ENCODE data around the gene VSIG10. TPM values are rescaled to one million over a fixed set of nuclear protein-coding genes. Genes with fewer than 3 reads are reported as not detected.
A peak's percentile ranks its signal among the peaks of the same experiment; 100 is the strongest.

VSIG10 gene
- total and polyA plus RNA-seq, 2 of the 13 experiments (the other 11 are each of a cell fraction or from before 2014, with no cell fraction given) = 25.6 to 42.5 TPM

- TF ChIP-seq FOXP4 (CRISPR knock-in tag; IDR thresholded peaks at IDR 0.05) (no peak), ZNF275 (CRISPR knock-in tag; IDR thresholded peaks at IDR 0.05; ENCODE audit: borderline replicate concordance) (no peak), NR2F2 (IDR thresholded peaks at IDR 0.05; ENCODE audit: borderline replicate concordance, low read depth) (0 out of 2 replicates have a peak, but pooled peaks have one; percentile 27), ZNF589 (CRISPR knock-in tag; conservative IDR thresholded peaks at IDR 0.05) (peak; percentile 7; the same call in 1 of the 2 replicates), NR2F6 (IDR thresholded peaks at IDR 0.05) (peak; percentile 45; the same call in 1 of the 2 replicates), NR2F6 (CRISPR knock-in tag; IDR thresholded peaks at IDR 0.05) (peak; percentile 49; the same call in 1 of the 2 replicates), BCL3 (CRISPR knock-in tag; IDR thresholded peaks at IDR 0.05) (0 out of 2 replicates have a peak, but pooled peaks have one; percentile 2), ZFP37 (CRISPR knock-in tag; IDR thresholded peaks at IDR 0.05; ENCODE audit: borderline replicate concordance) (0 out of 2 replicates have a peak, but pooled peaks have one; percentile 26), ARNTL (CRISPR knock-in tag; IDR thresholded peaks at IDR 0.05) (0 out of 2 replicates have a peak, but pooled peaks have one; percentile 27), RARA (CRISPR knock-in tag; IDR thresholded peaks at IDR 0.05) (peak; percentile 56)
- TF ChIP-seq, protein P1, sequence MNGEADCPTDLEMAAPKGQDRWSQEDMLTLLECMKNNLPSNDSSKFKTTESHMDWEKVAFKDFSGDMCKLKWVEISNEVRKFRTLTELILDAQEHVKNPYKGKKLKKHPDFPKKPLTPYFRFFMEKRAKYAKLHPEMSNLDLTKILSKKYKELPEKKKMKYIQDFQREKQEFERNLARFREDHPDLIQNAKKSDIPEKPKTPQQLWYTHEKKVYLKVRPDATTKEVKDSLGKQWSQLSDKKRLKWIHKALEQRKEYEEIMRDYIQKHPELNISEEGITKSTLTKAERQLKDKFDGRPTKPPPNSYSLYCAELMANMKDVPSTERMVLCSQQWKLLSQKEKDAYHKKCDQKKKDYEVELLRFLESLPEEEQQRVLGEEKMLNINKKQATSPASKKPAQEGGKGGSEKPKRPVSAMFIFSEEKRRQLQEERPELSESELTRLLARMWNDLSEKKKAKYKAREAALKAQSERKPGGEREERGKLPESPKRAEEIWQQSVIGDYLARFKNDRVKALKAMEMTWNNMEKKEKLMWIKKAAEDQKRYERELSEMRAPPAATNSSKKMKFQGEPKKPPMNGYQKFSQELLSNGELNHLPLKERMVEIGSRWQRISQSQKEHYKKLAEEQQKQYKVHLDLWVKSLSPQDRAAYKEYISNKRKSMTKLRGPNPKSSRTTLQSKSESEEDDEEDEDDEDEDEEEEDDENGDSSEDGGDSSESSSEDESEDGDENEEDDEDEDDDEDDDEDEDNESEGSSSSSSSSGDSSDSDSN (CRISPR knock-in tag; IDR thresholded peaks at IDR 0.05) = no peak
- TF ChIP-seq, protein P2, sequence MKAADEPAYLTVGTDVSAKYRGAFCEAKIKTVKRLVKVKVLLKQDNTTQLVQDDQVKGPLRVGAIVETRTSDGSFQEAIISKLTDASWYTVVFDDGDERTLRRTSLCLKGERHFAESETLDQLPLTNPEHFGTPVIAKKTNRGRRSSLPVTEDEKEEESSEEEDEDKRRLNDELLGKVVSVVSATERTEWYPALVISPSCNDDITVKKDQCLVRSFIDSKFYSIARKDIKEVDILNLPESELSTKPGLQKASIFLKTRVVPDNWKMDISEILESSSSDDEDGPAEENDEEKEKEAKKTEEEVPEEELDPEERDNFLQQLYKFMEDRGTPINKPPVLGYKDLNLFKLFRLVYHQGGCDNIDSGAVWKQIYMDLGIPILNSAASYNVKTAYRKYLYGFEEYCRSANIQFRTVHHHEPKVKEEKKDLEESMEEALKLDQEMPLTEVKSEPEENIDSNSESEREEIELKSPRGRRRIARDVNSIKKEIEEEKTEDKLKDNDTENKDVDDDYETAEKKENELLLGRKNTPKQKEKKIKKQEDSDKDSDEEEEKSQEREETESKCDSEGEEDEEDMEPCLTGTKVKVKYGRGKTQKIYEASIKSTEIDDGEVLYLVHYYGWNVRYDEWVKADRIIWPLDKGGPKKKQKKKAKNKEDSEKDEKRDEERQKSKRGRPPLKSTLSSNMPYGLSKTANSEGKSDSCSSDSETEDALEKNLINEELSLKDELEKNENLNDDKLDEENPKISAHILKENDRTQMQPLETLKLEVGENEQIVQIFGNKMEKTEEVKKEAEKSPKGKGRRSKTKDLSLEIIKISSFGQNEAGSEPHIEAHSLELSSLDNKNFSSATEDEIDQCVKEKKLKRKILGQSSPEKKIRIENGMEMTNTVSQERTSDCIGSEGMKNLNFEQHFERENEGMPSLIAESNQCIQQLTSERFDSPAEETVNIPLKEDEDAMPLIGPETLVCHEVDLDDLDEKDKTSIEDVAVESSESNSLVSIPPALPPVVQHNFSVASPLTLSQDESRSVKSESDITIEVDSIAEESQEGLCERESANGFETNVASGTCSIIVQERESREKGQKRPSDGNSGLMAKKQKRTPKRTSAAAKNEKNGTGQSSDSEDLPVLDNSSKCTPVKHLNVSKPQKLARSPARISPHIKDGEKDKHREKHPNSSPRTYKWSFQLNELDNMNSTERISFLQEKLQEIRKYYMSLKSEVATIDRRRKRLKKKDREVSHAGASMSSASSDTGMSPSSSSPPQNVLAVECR (CRISPR knock-in tag; IDR thresholded peaks at IDR 0.05; ENCODE audit: borderline replicate concordance) = no peak
- TF ChIP-seq, protein P3, sequence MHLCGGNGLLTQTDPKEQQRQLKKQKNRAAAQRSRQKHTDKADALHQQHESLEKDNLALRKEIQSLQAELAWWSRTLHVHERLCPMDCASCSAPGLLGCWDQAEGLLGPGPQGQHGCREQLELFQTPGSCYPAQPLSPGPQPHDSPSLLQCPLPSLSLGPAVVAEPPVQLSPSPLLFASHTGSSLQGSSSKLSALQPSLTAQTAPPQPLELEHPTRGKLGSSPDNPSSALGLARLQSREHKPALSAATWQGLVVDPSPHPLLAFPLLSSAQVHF (CRISPR knock-in tag; IDR thresholded peaks at IDR 0.05) = no peak
- TF ChIP-seq, protein P4, sequence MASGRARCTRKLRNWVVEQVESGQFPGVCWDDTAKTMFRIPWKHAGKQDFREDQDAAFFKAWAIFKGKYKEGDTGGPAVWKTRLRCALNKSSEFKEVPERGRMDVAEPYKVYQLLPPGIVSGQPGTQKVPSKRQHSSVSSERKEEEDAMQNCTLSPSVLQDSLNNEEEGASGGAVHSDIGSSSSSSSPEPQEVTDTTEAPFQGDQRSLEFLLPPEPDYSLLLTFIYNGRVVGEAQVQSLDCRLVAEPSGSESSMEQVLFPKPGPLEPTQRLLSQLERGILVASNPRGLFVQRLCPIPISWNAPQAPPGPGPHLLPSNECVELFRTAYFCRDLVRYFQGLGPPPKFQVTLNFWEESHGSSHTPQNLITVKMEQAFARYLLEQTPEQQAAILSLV (CRISPR knock-in tag; IDR thresholded peaks at IDR 0.05; ENCODE audit: borderline replicate concordance) = no peak
These were observed 32.8 kb upstream of the VSIG10 start (continued) for GRCh38 chr12:118136559-118137003.
